Stomach (tissue), 9 donors: ENCODE data around the gene CLCN3. TPM values are rescaled to one million over a fixed set of nuclear protein-coding genes. Genes with fewer than 3 reads are reported as not detected.

ENCODE experiments used
- DNase-seq, 2 donors: peaks; one replicate each; pipeline versions ENCODE4 v3.0.0 to v3.0.0-alpha.2; 2013 to 2019
- H3K27ac ChIP-seq, 5 donors: fragments of 200-600 bp in 4 of 5; sonication (generic) in 4 of 5; one replicate each; pipeline ENCODE4 v1.5.1; 2013 to 2019; ENCODE audit warnings: mild to moderate bottlenecking in 1 of 5, moderate library complexity in 1 of 5
- H3K27me3 ChIP-seq, 3 donors: fragments of 200-600 bp; sonication (generic); one replicate each; pipeline ENCODE4 v1.5.1; 2017 to 2019; ENCODE audit warnings: mixed run types in 1 of 3
- H3K36me3 ChIP-seq, 4 donors: fragments of 200-600 bp; sonication (generic); 1 replicate in 3 of 4; 2 replicates in 1 of 4; pipeline ENCODE4 v1.5.1; 2016 to 2019
- H3K4me1 ChIP-seq, 4 donors: fragments of 200-600 bp; sonication (generic); one replicate each; pipeline ENCODE4 v1.5.1; 2016 to 2019
- H3K4me3 ChIP-seq, 4 donors: fragments of 200-600 bp; sonication (generic) in 3 of 4; one replicate each; pipeline ENCODE4 v1.5.1; 2016 to 2019; ENCODE audit warnings: mild to moderate bottlenecking in 1 of 4
- H3K9me3 ChIP-seq, 4 donors: fragments of 200-600 bp; sonication (generic); one replicate each; pipeline ENCODE4 v1.5.1; 2016 to 2019
- CTCF ChIP-seq, 7 experiments: fragments of 450-650 bp in 4 of 7; fragments of 200-600 bp in 3 of 7; sonication (generic) in 3 of 7; IDR thresholded peaks; one replicate each; pipeline ENCODE4 v1.5.1; 2016 to 2019; ENCODE audit warnings: antibody characterized with exemption in 7 of 7, control low read depth in 2 of 7, mild to moderate bottlenecking in 1 of 7
- EP300 ChIP-seq: sonication (generic); formaldehyde crosslinking; IDR thresholded peaks from one replicate; pipeline ENCODE4 v1.6.1; 2017; ENCODE audit warnings: antibody characterized with exemption
- POLR2A ChIP-seq, 4 donors: fragments of 450-650 bp; IDR thresholded peaks; one replicate each; pipeline ENCODE4 v1.6.1; 2016; ENCODE audit warnings: antibody characterized with exemption in 4 of 4, control low read depth in 2 of 4, mild to moderate bottlenecking in 1 of 4, moderate library complexity in 1 of 4
- POLR2AphosphoS5 ChIP-seq, 3 donors: sonication (generic); formaldehyde crosslinking; IDR thresholded peaks; one replicate each; pipeline ENCODE4 v1.6.1; 2016; ENCODE audit warnings: antibody characterized with exemption in 3 of 3
- WGBS, 5 donors: extraction: QIAGEN DNeasy Blood & Tissue Kit in 3 of 5; methylation state at CpG; one replicate each; pipeline versions ENCODE4 v1.1.5 to v1.1.7; 2013 to 2018; 5-methylcytosine and 5-hydroxymethylcytosine counted together
- intact Hi-C: fragments of 100-400 bp; cut with DNase I; formaldehyde crosslinking; loops from one replicate; pipeline ENCODE4 v1.15.1; 2023; ENCODE audit warnings: low total_unique reads
- polyA plus RNA-seq, 3 donors: library from polyadenylated mRNA; stranded (reverse); fragments of 200-250 nt; gene quantifications; one replicate each; pipeline ENCODE4 v1.2.3, GENCODE V29; 2013
- total RNA-seq, 5 donors: library from RNA; depleted of rRNA; stranded (reverse); fragments of >200 nt; gene quantifications; one replicate each; pipeline versions ENCODE4 v1.1.0 to v1.2.3, GENCODE V29; 2014 to 2016
- donor health status: healthy with polysubstance abuse.
- donor health status: Bipolar disorder and iron deficiency.
- donor health status: healthy.

CLCN3 gene
- total and polyA plus RNA-seq, 8 donors = 2.3 to 228 (median 8.9) TPM

- DNase-seq = peak in 1 of 2 donors; percentile 44
- no peak overlapping the region for H3K27ac ChIP-seq
Observed at GRCh38 chr4:169640261-169640870, 20.0 kb downstream of the CLCN3 start.

GRCh38 chr4:169644802-169645201, 24.4 kb downstream of the CLCN3 start:
- Histone ChIP-seq H3K27me3 (no peaks in the 10 kb centered on the region), H3K36me3 (peaks cover 0 to 35% (median 27%) of the 10 kb centered on the region in 4 donors), H3K9me3 (no peaks in the 10 kb centered on the region), H3K4me3 (no peak overlapping the region), H3K4me1 (peaks cover 3 to 18% (median 6%) of the 10 kb centered on the region in 4 donors), H3K27ac (no peak overlapping the region)
- DNase-seq = no peak
- 90 to 96% (median 95%) methylated on average over 7 of the region's 7 CpGs for WGBS, 5 donors
- intact Hi-C loops = no loop called here
- no peak for TF ChIP-seq POLR2A (IDR thresholded peaks at IDR 0.05)
- TF ChIP-seq EP300 = no peak
- no peak for TF ChIP-seq POLR2AphosphoS5 (IDR thresholded peaks at IDR 0.05)
- TF ChIP-seq CTCF (IDR thresholded peaks at IDR 0.05) = no peak

More at GRCh38 chr4:169640261-169640870, 20.0 kb downstream of the CLCN3 start:
- Histone ChIP-seq H3K4me3 (no peak overlapping the region), H3K27me3 (no peaks in the 10 kb centered on the region), H3K36me3 (peaks cover 0 to 55% (median 43%) of the 10 kb centered on the region in 4 donors), H3K4me1 (peaks cover 0 to 12% (median 2%) of the 10 kb centered on the region in 4 donors), H3K9me3 (no peaks in the 10 kb centered on the region)
- TF ChIP-seq CTCF (IDR thresholded peaks at IDR 0.05) = no peak
- no peak for TF ChIP-seq POLR2AphosphoS5 (IDR thresholded peaks at IDR 0.05)
- no peak for TF ChIP-seq POLR2A (IDR thresholded peaks at IDR 0.05)
- no peak for TF ChIP-seq EP300
- intact Hi-C loops = no loop called here

GRCh38 chr4:169645627-169646026, 25.2 kb downstream of the CLCN3 start:
- intact Hi-C loops = no loop called here

More at GRCh38 chr4:169645627-169646026, 25.2 kb downstream of the CLCN3 start:
- H3K36me3 ChIP-seq = peaks cover 0 to 35% (median 27%) of the 10 kb centered on the region in 4 donors
- no peaks in the 10 kb centered on the region for H3K27me3 ChIP-seq
- TF ChIP-seq POLR2A (IDR thresholded peaks at IDR 0.05) = no peak
- TF ChIP-seq EP300 = no peak
- no peak for TF ChIP-seq CTCF (IDR thresholded peaks at IDR 0.05)
- TF ChIP-seq POLR2AphosphoS5 (IDR thresholded peaks at IDR 0.05) = no peak
- no peak overlapping the region for H3K27ac ChIP-seq
- DNase-seq = no peak
- no peak overlapping the region for H3K4me3 ChIP-seq
- no peaks in the 10 kb centered on the region for H3K9me3 ChIP-seq
- peaks cover 4 to 17% (median 12%) of the 10 kb centered on the region in 4 donors for H3K4me1 ChIP-seq
- 41 to 78% (median 68%) methylated on average over 1 of the region's 1 CpG for WGBS, 5 donors
